Ectodermal cell (in vitro differentiated cells): ENCODE data around the gene RNFT2.
"Not testable (repeated sequence)": the region's sequence is repeated elsewhere in the genome, so short reads cannot be mapped to it uniquely, and the experiment has no call there.

ENCODE experiments used
- H3K27ac ChIP-seq: 2 replicates; pipeline ENCODE4 v1.7.0; 2013; ENCODE audit warnings: mild to moderate bottlenecking, low read depth, low read length; ENCODE audit not compliant: insufficient read depth, poor library complexity, severe bottlenecking
- H3K27me3 ChIP-seq: 2 replicates; pipeline ENCODE4 v1.7.0; 2013; ENCODE audit warnings: mild to moderate bottlenecking, low read length; ENCODE audit not compliant: insufficient read depth, control insufficient read depth, poor library complexity, severe bottlenecking
- H3K36me3 ChIP-seq: one replicate; pipeline ENCODE4 v1.7.0; 2013; ENCODE audit warnings: low read length; ENCODE audit not compliant: control insufficient read depth, insufficient read depth
- H3K4me1 ChIP-seq: one replicate; pipeline ENCODE4 v1.7.0; 2013; ENCODE audit warnings: low read length; ENCODE audit not compliant: control insufficient read depth, insufficient read depth
- H3K4me3 ChIP-seq: 2 replicates; pipeline ENCODE4 v1.7.0; 2013; ENCODE audit warnings: low read depth, low read length, control low read depth; ENCODE audit not compliant: insufficient read depth
- H3K9me3 ChIP-seq: 2 replicates; pipeline ENCODE4 v1.7.0; 2013; ENCODE audit warnings: mild to moderate bottlenecking, low read length, moderate library complexity; ENCODE audit not compliant: control insufficient read depth
- WGBS, 2 experiments: methylation state at CpG; one replicate each; pipeline ENCODE4 v1.1.7; 2013; ENCODE audit warnings: missing lambda C conversion rate in 2 of 2; 5-methylcytosine and 5-hydroxymethylcytosine counted together

The RNFT2 gene

GRCh38 chr12:116806845-116807440 is 68.8 kb downstream of the RNFT2 start:
- Histone ChIP-seq H3K27me3 (no peaks in the 10 kb centered on the region), H3K9me3 (no peaks in the 10 kb centered on the region), H3K27ac (no peak overlapping the region), H3K4me3 (no peak overlapping the region), H3K4me1 (no peaks in the 10 kb centered on the region), H3K36me3 (peaks cover 3% of the 10 kb centered on the region)
- WGBS, 2 experiments, result 95 to 96% methylated on average over 10 of the region's 10 CpGs

GRCh38 chr12:116807546-116807945 is 69.4 kb downstream of the RNFT2 start:
- Histone ChIP-seq H3K27ac (no peak overlapping the region), H3K9me3 (no peaks in the 10 kb centered on the region), H3K36me3 (peaks cover 3% of the 10 kb centered on the region), H3K27me3 (no peaks in the 10 kb centered on the region), H3K4me1 (no peaks in the 10 kb centered on the region), H3K4me3 (no peak overlapping the region)
- 91 to 95% methylated on average over 6 of the region's 6 CpGs for WGBS, 2 experiments

GRCh38 chr12:116808113-116809105 is 70.3 kb downstream of the RNFT2 start:
- H3K27me3 ChIP-seq, result no peaks in the 10 kb centered on the region
- no peak overlapping the region for H3K4me3 ChIP-seq
- WGBS, 2 experiments, result 85 to 86% methylated on average over 17 to 18 of the region's 18 CpGs
- H3K4me1 ChIP-seq, result no peaks in the 10 kb centered on the region
- H3K27ac ChIP-seq, result no peak overlapping the region
- H3K36me3 ChIP-seq, result peaks cover 3% of the 10 kb centered on the region
- no peaks in the 10 kb centered on the region for H3K9me3 ChIP-seq

GRCh38 chr12:116812238-116812637 is 74.1 kb downstream of the RNFT2 start:
- Histone ChIP-seq H3K36me3 (no peaks in the 10 kb centered on the region), H3K4me3 (no peak overlapping the region), H3K4me1 (no peaks in the 10 kb centered on the region), H3K27me3 (no peaks in the 10 kb centered on the region), H3K27ac (no peak overlapping the region), H3K9me3 (no peaks in the 10 kb centered on the region)
- 94 to 95% methylated on average over 10 of the region's 10 CpGs for WGBS, 2 experiments

GRCh38 chr12:116813271-116814041 is 75.3 kb downstream of the RNFT2 start:
- Histone ChIP-seq H3K4me1 (peaks cover 3% of the 10 kb centered on the region), H3K27me3 (no peaks in the 10 kb centered on the region), H3K9me3 (no peaks in the 10 kb centered on the region), H3K27ac (no peak overlapping the region), H3K36me3 (no peaks in the 10 kb centered on the region), H3K4me3 (no peak overlapping the region)
- WGBS, 2 experiments, result 92 to 94% methylated on average over 7 of the region's 7 CpGs

- not testable (repeated sequence) for H3K4me3 ChIP-seq, H3K27ac ChIP-seq, H3K27me3 ChIP-seq, H3K9me3 ChIP-seq, H3K36me3 ChIP-seq, H3K4me1 ChIP-seq
- 92 to 94% methylated on average over 10 of the region's 10 CpGs for WGBS, 2 experiments
Measured at GRCh38 chr12:116814766-116815165, 76.7 kb downstream of the RNFT2 start.

GRCh38 chr12:116818341-116818856 is 80.3 kb downstream of the RNFT2 start:
- 80 to 83% methylated on average over 11 of the region's 11 CpGs for WGBS, 2 experiments
- Histone ChIP-seq H3K4me1 (peaks cover 25% of the 10 kb centered on the region), H3K36me3 (no peaks in the 10 kb centered on the region)

GRCh38 chr12:116818948-116819832 is 81.1 kb downstream of the RNFT2 start:
- no peaks in the 10 kb centered on the region for H3K27me3 ChIP-seq
- H3K9me3 ChIP-seq, result no peaks in the 10 kb centered on the region
- H3K36me3 ChIP-seq, result no peaks in the 10 kb centered on the region
- peak overlapping the region; percentile 61 for H3K4me3 ChIP-seq
- WGBS, 2 experiments, result 1 to 2% methylated on average over 70 of the region's 70 CpGs
- H3K4me1 ChIP-seq, result peaks cover 25% of the 10 kb centered on the region
- H3K27ac ChIP-seq, result peak overlapping the region; percentile 97

More at GRCh38 chr12:116818341-116818856, 80.3 kb downstream of the RNFT2 start:
- H3K27ac ChIP-seq, result peak overlapping the region; percentile 97
- peak overlapping the region; percentile 61 for H3K4me3 ChIP-seq
- no peaks in the 10 kb centered on the region for H3K27me3 ChIP-seq
- H3K9me3 ChIP-seq, result no peaks in the 10 kb centered on the region

GRCh38 chr12:116820064-116820656 is 82.0 kb downstream of the RNFT2 start:
- Histone ChIP-seq H3K36me3 (no peaks in the 10 kb centered on the region), H3K4me1 (peaks cover 25% of the 10 kb centered on the region), H3K27ac (peak overlapping the region; percentile 8), H3K27me3 (no peaks in the 10 kb centered on the region), H3K9me3 (no peaks in the 10 kb centered on the region), H3K4me3 (no peak overlapping the region)
- WGBS, 2 experiments, result 88 to 89% methylated on average over 10 of the region's 10 CpGs
